NCI-H748 (cell line): ENCODE data around the gene CC2D1B.
"Not testable (repeated sequence)": the region's sequence is repeated elsewhere in the genome, so short reads cannot be mapped to it uniquely, and the experiment has no call there.

Experiments
- DNase-seq: peaks from one replicate; lab custom pipeline; 2025; ENCODE audit not compliant: unreplicated experiment; lab: John Stamatoyannopoulos, UW

CC2D1B gene

GRCh38 chr1:52365746-52366516 lies at the start of gene CC2D1B:
Gene CC2D1B, minus strand, starts transcription at chr1:52366205. Its CDS starts 1,585 bp downstream, at chr1:52364620.
- DNase-seq: peak; percentile 99

- no peak for DNase-seq
Measured at GRCh38 chr1:52414942-52415341, 48.9 kb upstream of the CC2D1B start.

GRCh38 chr1:52413410-52413989 lies 47.5 kb upstream of the CC2D1B start:
- DNase-seq: no peak

- no peak for DNase-seq
Measured at GRCh38 chr1:52404975-52405338, 39.0 kb upstream of the CC2D1B start.

- peak; percentile 99 for DNase-seq
Measured at GRCh38 chr1:52404116-52404974, 38.3 kb upstream of the CC2D1B start, which contains the start of the genes ORC1 and PRPF38A. Gene ORC1, minus strand, starts transcription at chr1:52404423. Its CDS starts 2,200 bp downstream, at chr1:52402223. Gene PRPF38A, plus strand, starts transcription at chr1:52404602. Its CDS starts 148 bp downstream, at chr1:52404750.

- DNase-seq: peak; percentile 71
Measured at GRCh38 chr1:52403566-52404115, 37.6 kb upstream of the CC2D1B start.

GRCh38 chr1:52402860-52403240 lies 36.8 kb upstream of the CC2D1B start:
- no peak for DNase-seq

GRCh38 chr1:52400131-52400530 lies 34.1 kb upstream of the CC2D1B start:
- DNase-seq: no peak

GRCh38 chr1:52399629-52400028 lies 33.6 kb upstream of the CC2D1B start:
- no peak for DNase-seq

- no peak for DNase-seq
Measured at GRCh38 chr1:52393174-52393573, 27.2 kb upstream of the CC2D1B start.

- DNase-seq: no peak
Measured at GRCh38 chr1:52386458-52386857, 20.5 kb upstream of the CC2D1B start.

GRCh38 chr1:52385376-52385775 lies 19.4 kb upstream of the CC2D1B start:
- DNase-seq: no peak

- DNase-seq: not testable (repeated sequence)
Measured at GRCh38 chr1:52369851-52370250, 3.8 kb upstream of the CC2D1B start.

- DNase-seq: peak; percentile 86
Measured at GRCh38 chr1:52368383-52369172, 2.6 kb upstream of the CC2D1B start.

GRCh38 chr1:52367272-52367671 lies 1.3 kb upstream of the CC2D1B start:
- no peak for DNase-seq

- DNase-seq: no peak
Measured at GRCh38 chr1:52366517-52366827, 467 bp upstream of the CC2D1B start.

GRCh38 chr1:52365071-52365745 lies 797 bp downstream of the CC2D1B start:
- DNase-seq: peak; percentile 36

GRCh38 chr1:52364235-52364839 lies 1.7 kb downstream of the CC2D1B start:
- DNase-seq: no peak

- no peak for DNase-seq
Measured at GRCh38 chr1:52360595-52360968, 5.4 kb downstream of the CC2D1B start.
